Measurements from ENCODE around the gene ARHGEF2.

Gene ARHGEF2

GRCh38 chr1:155912056-155912536 lies 66.3 kb downstream of the ARHGEF2 start:
- no peak for DNase-seq (ENCODE audit: low read depth in 2 of 2)

- peak; percentile 75 to 82 for DNase-seq (ENCODE audit: low read depth in 2 of 2)
Measured at GRCh38 chr1:155911156-155912055, 66.9 kb downstream of the ARHGEF2 start, which contains the start of gene RIT1. TSS of gene RIT1 (minus strand) at chr1:155911349. CDS start at chr1:155910761, 588 bp downstream.

GRCh38 chr1:155910621-155911121 lies 67.7 kb downstream of the ARHGEF2 start:
- DNase-seq (ENCODE audit: low read depth in 2 of 2), result no peak

GRCh38 chr1:155909894-155910293 lies 68.5 kb downstream of the ARHGEF2 start:
- DNase-seq (ENCODE audit: low read depth in 2 of 2), result no peak

GRCh38 chr1:155904261-155904660 lies 74.1 kb downstream of the ARHGEF2 start:
- DNase-seq (ENCODE audit: low read depth in 2 of 2), result no peak

GRCh38 chr1:155900161-155900560 lies 78.2 kb downstream of the ARHGEF2 start:
- no peak for DNase-seq (ENCODE audit: low read depth in 2 of 2)

GRCh38 chr1:155899683-155900082 lies 78.7 kb downstream of the ARHGEF2 start:
- DNase-seq (ENCODE audit: low read depth in 2 of 2), result no peak

GRCh38 chr1:155898888-155899287 lies 79.5 kb downstream of the ARHGEF2 start:
- no peak for DNase-seq (ENCODE audit: low read depth in 2 of 2)

- DNase-seq (ENCODE audit: low read depth in 2 of 2), result no peak
Measured at GRCh38 chr1:155897746-155898145, 80.6 kb downstream of the ARHGEF2 start.

Measured in stimulated activated CD4-positive, alpha-beta T cell treated with anti-CD3 and anti-CD28 coated beads, Interleukin-1b, Interleukin-23, amount 100 ng/mL, for 4 hours (primary cell).